GM19467 (cell line): ENCODE results near the gene ZNF750.

ENCODE experiments used
- ATAC-seq: cut with Tn5 transposase; IDR thresholded peaks from one replicate; pipeline ENCODE4 v1.9.1; 2021; ENCODE audit warnings: mild to moderate bottlenecking, moderate library complexity; ENCODE audit not compliant: unreplicated experiment

ZNF750 gene

DNA sequence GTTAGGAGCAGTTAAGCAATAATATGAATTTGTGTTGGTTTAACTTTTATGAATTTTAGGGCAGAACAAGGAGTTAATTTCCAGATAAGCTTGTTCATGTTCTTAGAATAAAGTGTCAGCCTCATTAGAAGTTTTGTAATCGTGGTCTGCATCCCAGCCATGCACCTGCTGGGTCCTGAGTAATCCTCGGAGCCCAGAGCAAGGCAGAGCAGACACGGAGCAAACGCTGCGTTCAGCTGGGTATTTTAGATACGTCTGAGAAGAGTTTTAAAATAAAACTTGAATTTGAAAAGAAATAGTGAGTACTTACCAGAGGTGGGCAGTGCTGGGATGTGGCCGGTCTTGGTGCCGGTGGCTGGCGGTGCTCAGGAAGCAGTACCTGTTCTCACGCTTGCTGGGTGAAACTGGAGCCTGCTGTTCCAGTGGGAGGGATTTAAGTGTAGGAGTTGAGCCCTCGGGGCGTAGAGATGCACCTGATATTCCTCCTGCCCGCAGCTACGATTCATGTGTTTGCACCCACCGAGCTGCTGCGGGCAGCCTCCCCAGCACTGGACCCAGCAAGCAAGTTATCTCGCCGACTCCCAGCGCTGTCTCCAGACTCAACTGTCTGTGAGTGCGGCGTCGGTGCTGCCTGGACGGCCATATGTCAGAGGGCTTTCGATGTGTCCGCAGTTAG lies at the start of gene ZNF750:
ZNF750 (minus strand) TSS at position 406 of the 676 bp plus-strand sequence. CDS start 7,568 bp downstream, outside the sequence.
- ATAC-seq: no peak

- ATAC-seq: no peak
Measured at GRCh38 chr17:82888583-82889495, 49.0 kb upstream of the ZNF750 start.

- ATAC-seq: no peak
Measured at GRCh38 chr17:82887255-82888164, 47.7 kb upstream of the ZNF750 start.

DNA sequence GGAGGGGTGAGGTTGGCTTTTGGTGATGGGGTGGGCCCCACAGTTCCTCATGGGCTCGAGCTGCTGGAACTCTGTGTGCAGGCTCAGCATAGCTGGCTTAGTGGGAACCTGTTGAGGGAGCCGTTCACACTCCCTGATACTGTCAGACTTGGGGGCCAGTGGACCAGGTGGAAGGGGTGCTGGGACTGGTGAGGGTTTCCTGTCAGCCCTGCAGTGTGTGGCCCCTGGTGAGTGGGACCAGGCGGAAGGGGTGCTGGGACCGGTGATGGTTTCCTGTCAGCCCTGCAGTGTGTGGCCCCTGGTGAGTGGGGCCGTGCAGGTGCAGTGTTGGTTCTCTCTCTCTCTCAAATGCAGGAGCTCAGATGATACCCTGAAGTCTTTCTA lies 45.1 kb upstream of the ZNF750 start:
- no peak for ATAC-seq

DNA sequence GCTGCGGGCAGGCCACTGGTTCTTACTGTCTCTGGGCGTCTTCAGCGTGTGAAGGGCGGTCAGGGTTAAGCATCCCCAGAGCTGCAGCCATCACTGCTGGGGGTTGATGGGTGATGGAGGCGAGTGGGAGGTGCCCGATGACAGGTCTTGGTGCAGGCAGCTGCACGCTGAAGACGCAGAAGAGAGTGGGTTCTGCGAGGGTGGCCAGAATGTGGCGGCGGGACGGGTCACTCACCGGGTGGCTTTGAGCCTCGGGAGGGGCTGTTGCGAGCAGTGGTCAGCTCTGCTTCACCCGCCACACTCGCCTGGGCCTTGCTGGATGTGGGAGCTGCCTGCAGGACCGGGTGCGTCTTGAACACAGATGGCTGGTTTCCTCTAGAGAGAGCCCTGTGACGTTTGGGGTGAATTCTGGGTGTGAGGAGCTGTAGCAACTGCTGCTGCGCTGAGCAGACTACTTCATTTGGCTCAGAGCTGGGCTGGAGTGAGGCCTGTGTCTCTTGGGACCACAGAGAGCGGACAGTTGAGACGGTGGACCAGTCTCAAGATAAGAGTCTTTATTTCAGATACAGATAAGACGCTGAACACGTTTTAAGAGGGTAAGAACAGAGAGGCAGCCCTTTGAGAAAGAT lies 44.6 kb upstream of the ZNF750 start:
- ATAC-seq: no peak

- no peak for ATAC-seq
Measured at GRCh38 chr17:82883419-82884031, 43.7 kb upstream of the ZNF750 start.

GRCh38 chr17:82882715-82883418 lies 43.0 kb upstream of the ZNF750 start:
- no peak for ATAC-seq

DNA sequence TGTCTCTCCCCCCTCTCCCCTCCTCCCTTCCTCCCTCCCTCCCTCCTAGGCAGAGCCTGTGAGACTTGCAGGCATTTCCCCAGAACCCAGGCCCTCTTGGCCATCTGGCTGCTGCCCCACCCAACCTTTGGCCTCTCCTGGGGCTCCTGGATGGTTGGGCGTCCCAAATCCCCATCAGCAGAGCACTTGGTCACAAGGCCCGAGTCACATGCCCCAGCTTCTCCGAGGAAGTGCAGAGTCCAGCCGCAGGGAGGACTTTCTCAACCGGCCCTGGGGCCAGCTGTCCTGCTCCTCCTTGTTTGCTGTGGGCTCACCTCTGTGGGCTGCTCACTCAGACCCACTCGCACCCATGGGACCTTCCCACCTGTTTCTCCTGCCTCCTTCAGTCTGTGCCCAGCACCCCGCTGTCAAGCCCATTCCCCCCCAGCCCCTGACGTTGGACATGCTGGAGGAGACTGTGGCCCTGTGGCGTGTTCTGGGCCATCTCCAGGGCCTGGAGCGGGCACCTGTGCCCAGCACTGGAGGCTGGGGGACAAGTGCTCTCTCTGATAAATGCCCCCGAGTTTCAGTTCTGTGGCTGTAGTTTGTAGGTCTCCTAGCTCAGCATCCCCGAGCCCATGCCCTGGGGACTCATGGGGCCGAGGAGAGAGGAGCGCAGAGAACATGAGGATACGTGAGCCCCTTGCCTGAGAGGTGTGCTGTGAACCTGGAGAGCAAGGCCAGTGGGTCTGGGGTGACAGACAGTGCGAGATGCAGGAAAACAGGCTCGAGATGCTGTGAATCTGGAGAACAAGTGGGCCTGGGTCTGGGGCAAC lies 42.3 kb upstream of the ZNF750 start:
- ATAC-seq: no peak

DNA sequence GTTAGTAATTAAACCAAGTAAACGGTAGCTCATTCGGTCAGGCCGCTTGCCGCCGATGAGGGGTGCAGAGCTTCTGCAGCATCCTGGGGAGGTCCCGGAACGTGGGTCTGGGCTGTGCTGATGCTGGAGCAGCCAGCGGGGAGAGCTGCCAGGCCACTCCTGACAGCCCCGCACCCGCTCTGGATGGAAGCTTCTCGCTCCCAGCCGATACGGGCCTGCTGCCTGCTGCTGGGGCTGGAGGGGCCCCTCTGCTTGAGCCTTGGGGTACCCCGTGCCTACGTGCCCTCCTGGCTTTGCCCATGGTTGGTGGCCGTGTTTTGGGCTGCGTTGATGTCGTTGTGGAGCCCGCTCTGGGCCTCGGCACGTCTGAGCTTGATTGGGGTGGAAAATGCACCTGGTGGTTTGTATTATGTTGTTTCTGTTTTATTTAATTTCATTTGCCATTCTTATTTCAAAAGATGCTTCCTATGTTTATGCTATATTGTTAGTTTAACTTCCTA lies 41.6 kb upstream of the ZNF750 start:
- ATAC-seq: no peak

- ATAC-seq: no peak
Measured at GRCh38 chr17:82880620-82881323, 41.0 kb upstream of the ZNF750 start.

DNA sequence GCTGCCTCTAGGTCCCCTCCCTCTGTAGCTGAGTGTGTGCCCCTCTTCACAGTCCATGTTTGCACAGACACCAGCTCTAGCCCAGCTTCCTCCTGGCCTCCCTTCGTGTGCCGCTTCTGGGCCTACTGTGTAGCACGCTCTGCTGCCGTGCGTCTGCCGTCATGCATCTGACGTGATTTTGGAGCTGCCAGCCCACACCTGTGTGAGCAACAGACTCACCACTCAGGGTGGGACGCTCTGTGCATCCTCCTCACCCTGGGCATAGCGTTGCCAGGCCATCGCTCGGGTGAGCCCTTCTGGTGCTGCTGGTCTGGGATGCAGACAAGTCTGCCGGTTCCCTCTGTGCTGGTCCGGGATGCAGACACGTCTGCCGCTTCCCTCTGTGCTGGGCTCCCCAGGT lies 39.4 kb upstream of the ZNF750 start:
- no peak for ATAC-seq

DNA sequence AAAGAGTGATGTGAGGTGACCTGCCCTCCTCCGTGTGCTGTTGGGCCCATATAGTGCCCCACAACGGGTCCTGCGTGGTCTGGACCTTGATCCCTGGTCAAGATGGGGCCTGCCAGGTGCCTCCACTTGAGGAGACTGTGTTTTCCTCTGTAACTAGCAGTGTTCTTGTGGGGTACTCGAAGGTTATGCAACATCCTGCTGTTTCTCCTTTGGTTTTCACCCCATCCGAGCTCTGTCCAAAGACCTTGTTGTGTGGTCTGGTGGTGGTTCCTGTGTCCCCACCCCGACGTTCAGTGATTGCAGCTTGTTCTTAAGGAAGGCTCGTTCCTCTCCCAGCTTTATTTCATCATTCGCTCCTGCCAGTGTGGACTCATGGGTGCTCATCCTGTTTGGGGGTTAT lies 38.7 kb upstream of the ZNF750 start:
- ATAC-seq: no peak

DNA sequence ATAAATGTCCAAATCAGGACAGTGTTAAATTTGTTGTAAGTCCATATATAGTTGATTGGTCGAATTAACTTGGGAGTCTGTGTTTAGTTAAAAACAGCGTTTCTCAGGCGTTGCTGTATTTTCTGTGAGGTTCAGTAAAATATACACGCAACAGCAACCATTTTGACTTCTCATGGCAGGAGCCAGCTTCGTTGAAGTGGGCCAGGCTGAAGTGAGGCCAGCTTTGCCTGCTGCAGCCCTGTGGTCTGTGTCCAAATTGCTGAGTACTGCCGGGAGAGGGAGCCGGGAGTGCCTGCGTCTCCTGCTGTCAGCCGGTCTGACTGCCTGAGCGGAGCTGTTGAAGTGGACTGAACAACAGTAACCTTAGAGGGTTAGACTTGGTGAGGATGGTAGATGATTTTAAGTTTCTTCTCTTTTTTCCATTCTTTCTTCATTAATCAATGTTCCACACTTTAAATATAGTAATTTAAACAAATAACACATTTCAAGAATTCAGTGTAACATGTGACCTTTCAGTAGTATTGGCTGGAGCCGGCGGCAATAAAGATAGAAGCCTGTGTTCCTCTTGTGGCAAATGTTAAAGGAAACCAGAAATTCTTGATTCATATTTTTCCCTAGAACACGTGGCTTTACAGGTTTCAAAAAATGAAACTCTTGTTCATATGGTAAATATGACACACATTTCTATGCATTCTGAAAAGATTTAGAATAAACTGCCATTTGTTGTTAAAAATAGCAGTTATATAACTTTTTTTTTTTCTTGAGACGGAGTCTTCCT lies 37.0 kb upstream of the ZNF750 start:
- ATAC-seq: no peak

- no peak for ATAC-seq
Measured at GRCh38 chr17:82876149-82876548, 36.3 kb upstream of the ZNF750 start.

DNA sequence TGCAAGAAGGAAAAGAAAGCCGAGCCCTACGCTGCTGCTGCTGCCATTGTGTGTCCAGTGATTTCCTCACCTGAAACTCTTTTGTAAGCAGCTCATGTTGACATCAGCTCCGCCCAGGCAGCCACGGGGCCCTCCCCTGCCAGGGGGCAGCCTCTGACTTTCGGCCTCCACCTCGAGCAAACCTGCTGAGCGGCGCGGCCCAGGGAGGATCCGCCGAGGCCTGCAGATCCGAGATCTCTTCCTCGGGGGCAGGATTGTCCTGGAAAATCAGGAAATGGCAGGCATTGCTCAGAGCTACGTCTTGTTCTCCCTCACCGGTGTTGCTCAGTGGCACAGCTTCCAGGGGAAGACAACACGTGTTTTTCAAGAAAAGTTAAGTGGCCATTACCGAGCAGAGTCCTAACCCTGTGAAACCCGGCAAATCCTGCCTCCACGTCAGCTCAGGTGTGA lies 35.6 kb upstream of the ZNF750 start:
- ATAC-seq: no peak

- ATAC-seq: no peak
Measured at GRCh38 chr17:82874011-82874835, 34.4 kb upstream of the ZNF750 start.
